Fibroblast of the conjunctiva (primary cell): ENCODE data around the gene ZNF154.
"Not testable (repeated sequence)": the region's sequence is repeated elsewhere in the genome, so short reads cannot be mapped to it uniquely, and the experiment has no call there.

Experiments
- DNase-seq: peaks from one replicate; pipeline ENCODE4 v3.0.0-alpha.2; 2010; ENCODE audit warnings: low read depth

ZNF154 gene

DNA sequence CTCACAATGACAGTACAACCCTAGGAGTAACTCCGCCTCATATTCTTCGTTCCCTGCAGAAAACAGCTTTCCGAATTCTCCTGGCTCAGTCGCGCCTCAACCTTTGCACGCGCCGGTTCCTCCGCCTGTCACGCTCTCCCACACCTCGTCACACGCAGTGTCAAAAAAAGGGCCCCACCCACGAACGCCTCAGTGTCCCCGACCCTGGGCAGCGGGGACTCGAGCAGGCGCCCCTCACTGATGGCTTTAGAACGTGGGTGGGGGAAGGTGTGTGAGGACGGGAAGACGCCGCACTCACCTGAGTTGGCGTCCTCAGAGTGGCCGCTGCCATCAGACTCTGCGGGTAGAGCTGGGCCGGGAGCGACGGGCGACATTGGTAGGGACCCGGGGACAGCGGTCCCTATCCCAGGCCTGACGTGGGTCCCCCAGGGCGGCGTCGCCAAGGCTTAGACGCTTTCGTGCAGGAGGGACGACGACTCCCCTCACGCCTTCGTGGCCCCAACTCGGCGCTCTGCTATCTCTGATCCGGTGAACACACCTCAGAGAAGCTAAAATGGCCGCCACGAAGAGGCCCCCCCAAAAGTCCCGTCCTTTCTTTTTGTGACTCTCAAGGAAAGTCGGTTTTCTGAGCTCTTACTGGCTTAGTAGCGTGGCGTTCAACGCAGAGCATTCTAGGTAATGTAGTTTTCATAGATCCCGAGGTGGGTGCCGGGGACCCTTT is at the start of gene ZNF154:
Gene ZNF154, minus strand, starts transcription at position 564 of the 721 bp plus-strand sequence. Its CDS starts 233 bp downstream, at position 331.
- DNase-seq, result peak; percentile 54

DNA sequence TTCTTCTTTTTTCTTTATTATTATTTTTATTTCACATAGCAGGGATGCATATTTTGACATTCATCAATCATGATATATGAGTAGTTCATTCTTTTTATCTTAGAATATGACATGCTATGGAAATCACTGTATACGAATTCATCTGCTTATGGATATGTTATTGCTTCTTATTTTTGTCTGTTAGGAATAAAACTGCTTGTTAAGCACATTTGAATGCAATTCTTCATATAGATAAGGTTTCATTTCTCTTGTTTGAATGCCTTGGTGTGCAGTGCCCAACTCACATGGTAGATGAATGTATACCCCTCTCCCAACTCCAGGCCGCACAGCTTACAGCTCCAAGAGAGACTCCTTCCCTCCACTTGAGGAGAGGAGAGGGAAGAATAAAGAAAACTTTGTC is 48.9 kb upstream of the ZNF154 start:
- no peak for DNase-seq

DNA sequence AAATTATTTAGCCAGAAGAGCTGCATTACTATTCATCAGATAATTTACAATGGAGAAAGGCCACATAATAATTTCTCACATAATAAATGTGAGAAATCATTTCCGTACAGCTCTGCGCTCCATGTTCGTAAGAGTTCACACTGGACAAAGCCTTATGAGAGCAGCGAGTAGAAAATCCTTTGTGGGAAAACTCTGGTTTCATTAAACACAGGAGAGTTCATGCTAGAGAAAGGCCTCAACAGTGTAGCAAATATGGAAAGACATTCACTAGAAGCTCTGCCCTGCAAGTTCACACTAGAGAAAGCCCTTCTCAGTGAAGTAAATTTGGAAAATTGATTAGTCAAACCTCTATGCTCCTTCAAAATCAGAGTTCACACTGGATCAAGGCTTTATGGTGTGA is 46.0 kb upstream of the ZNF154 start:
- no peak for DNase-seq

DNA sequence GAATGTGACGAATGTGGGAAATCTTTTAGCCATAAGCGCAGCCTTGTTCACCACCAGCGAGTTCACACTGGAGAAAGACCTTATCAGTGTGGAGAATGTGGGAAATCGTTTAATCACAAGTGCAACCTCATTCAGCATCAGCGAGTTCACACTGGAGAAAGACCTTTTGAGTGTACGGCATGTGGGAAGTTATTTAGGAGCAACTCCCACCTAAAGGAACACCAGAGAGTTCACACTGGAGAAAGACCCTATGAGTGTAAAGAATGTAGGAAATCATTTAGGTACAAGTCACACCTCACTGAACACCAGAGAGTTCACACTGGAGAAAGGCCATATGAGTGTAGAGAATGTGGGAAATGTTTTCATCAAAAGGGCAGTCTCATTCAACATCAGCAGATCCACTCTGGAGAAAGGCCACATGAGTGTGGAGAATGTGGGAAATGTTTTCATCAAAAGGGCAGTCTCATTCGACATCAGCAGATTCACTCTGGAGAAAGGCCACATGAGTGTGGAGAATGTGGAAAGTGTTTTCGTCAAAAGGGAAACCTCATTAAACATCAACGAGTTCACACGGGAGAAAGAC is 45.2 kb upstream of the ZNF154 start:
- no peak for DNase-seq

DNA sequence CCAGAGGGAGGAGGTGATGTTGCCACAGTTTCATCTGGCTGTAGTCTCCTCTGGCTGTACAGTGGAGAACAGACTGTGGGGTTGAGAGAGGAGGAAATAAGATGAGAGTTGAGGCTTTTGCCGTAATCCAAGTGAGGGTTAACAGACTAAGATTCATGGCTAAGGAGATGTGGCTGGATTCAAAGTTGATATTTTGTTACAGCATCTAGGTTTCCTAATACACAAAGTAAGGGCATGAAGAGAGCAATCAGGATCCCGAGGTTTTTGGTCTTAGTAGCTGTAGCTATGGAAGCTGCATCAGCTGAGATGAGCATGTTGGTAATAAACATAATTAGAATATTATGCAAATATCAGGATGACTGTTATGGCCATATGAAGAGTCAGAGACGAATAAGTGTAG is 39.0 kb upstream of the ZNF154 start:
- DNase-seq, result no peak

DNA sequence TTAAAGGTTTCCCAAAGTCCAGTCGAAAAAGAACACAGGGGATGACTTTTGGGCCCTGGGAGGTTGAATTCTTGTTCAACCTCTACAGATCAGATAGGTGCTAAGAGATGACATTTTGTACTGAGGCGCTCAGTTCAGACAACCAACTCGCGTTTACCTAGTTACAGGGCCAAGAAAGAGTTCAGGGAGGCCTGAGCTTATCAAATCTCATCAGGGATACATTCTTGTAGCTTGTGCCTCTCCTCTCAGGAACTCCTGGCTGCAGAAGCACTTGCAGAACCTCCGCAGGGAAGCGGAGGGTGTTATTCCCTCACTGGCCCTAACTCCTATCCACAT is 38.4 kb upstream of the ZNF154 start:
- DNase-seq, result no peak

DNA sequence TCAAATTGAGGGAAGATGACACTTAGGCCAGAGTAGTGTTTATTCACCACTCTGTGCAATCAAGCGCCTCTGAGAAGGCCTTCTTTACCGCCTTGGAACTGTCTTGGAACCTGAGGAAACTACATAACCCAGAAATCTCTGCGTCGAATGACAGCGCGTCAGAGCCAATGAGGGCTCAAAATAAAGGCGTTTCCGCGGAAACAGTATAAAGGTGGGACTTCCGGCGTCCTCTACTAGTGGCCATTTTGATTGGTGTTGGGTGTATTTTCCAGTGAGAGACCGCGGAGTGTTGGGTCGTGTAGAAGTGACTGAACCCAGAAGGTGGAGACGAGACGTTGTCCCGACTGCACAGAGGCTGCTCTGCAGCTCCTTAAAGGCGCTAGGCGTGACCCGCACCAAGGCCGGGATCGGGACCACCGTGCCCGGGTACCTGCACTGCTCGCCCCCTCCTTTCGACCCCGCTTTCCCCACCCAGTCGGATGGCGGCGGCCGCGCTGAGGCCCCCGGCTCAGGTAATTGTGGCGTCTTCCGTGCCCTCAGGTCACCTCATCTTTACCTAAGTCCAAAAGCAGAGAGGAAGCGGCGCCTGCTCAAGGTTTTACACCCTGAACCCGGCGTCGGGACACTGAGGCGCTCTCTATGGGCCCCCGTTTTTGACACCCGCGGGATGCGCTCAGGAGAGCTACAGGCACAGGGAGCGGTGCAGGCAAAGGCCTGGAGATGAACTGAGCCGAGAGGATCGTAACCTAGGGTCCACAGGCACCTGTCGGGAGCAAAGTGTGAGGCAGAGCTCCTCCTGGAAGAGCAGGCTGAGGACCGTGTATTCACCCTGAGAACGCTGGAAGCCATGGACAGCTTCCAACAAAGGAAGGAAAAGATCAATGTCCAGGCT is 37.8 kb upstream of the ZNF154 start, which contains the start of gene ZNF776:
Gene ZNF776, plus strand, starts transcription at position 236 of the 892 bp plus-strand sequence. Its CDS starts 244 bp downstream, at position 480.
- DNase-seq, result peak; percentile 75

DNA sequence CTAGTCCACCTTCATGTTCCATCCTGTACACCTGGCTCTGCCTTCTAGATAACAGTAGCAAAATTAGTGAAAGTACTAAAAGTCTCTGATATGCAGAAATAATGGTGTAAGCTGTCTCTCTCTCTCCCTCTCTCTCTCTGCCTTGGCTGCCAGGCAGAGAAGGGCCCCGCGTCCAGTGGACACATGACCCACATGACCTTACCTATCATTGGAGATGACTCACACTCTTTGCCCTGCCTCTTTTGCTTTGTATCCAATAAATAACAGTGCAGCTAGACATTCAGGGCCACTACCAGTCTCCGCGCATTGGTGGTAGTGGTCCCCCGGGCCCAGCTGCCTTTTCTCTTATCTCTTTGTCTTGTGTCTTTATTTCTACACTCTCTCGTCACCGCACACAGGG is 29.8 kb upstream of the ZNF154 start:
- DNase-seq, result not testable (repeated sequence)

DNA sequence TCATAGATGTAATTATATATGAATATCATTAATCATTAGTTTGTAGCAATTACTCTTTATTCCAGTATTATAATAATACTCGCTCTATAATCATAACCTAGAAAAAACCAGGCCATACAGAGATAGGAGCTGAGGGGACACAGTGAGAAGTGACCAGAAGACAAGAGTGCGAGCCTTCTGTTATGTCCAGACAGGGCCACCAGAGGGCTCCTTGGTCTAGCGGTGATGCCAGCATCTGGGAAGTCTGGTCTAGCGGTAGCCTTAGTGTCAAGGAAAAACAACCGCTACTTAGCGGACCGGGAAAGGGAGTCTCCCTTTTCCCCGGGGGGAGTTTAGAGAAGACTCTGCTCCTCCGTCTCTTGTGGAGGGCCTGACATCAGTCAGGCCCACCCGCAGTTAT is 29.3 kb upstream of the ZNF154 start:
- DNase-seq, result peak; percentile 22

DNA sequence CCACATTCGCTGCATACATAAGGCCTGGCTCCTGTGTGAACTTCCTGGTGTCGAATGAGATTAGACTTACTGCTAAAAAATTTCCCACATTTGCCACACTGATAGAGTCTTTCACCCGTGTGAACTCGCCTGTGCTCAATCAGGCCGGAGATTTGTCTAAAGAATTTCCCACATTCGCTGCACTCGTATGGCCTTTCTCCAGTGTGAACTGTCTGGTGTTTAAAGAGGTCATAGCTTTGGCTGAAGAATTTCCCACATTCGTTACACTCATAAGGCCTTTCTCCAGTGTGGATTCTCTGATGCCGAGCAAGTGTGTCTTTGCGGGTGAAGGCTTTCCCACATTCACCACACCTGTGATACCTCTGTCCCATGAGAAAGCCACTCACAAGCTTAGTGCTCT is 11.9 kb upstream of the ZNF154 start:
- DNase-seq, result no peak

DNA sequence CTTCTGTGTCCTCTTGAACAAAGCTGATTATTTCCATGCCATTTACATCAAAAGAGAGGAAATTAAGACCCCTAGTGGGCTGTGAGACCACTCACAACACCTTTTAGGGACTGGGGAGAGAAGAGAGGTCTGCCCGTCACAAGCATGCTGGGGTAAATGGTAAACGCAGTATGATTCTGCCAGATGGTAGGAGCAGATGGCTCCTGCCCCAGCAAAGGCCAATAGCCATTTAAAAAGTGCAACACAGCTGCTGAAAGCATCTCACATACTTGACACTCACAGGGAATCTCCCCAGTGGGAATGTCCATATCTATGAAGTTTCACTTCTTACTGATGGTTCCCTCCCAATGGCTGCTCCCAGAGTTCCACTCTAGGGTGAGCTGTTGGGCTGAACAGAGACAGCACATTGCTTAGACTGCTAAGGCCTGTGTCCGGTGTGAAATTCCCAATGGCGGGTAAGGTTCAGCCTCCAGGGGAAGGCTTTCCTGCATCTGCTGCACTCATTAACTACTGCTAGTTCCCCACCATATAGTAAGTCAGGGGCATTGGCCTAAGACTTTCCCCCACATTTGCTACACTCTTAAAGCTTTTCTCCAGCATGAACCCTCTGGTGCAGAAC is 11.0 kb upstream of the ZNF154 start:
- DNase-seq, result no peak

DNA sequence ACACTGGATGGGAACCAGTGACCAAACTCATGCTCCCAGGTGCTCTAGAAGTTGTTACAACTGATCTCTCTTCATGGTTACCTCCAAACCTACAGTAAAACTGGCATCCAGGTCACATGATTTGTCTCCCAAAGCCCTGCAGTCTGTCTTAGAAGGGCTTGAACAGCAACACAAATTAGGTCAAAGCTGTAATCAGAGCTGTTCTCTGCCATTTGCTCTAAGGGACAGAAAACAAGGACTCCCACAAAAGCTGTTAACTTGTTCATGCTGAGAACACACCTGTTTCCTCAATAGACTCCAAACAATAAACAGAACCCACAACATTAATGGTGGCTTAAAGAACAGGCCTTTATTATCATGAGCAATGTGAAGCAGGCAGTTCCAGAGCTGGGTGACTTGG is 10.4 kb upstream of the ZNF154 start:
- no peak for DNase-seq

DNA sequence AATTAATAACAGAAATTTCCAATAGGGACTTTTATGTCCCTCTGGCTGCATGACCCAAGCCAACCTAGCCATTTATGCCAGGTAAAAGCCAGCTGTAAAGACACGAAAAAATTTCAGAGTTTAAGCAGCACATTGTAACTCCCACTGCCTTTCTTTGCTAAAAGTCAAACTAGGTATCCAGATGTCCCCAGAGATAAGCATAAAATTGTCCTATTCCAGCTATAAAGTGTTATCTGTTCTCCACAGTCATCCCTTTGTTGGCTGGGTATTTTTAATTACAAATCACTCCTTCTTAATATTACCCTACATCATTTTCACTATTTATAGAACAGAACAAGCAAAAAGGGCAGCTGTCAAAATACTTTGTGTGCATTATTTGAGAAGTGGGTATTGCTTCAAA is 3.2 kb upstream of the ZNF154 start:
- no peak for DNase-seq

DNA sequence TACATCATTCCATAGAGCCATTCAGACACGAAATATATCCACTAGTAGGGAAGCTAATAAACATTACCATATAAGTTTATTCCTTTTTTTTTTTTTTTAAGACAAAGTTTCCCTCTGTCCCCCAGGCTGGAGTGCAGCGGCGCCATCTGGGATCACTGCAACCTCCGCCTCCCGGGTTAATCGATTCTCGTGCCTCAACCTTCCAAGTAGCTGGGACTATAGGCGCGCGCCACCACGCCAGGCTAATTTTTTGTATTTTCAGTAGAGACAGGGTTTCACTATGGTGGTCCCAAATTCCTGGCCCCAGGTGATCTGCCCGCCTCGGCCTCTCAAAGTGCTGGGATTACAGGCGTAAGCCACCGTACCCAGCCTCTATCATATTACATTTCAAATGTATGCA is 612 bp upstream of the ZNF154 start:
- no peak for DNase-seq

DNA sequence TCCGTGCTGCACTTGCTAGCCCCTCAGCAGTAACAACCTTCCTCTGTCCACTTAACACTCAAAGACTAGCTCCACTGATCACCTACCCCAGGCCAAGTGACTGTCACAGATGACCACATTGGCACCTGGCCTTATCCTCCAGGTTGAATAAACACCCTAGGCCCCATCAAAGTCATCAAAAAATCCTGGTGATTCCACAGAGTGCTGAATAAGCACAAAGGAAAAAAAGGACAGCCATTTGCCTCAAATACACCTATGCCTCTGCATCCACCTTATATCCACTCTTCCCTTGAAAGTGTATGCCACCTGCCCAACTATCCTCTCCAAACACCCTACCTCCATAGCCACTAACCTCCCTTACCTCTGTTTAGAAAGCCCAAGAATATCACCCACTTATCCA is 2.7 kb downstream of the ZNF154 start:
- DNase-seq, result no peak

DNA sequence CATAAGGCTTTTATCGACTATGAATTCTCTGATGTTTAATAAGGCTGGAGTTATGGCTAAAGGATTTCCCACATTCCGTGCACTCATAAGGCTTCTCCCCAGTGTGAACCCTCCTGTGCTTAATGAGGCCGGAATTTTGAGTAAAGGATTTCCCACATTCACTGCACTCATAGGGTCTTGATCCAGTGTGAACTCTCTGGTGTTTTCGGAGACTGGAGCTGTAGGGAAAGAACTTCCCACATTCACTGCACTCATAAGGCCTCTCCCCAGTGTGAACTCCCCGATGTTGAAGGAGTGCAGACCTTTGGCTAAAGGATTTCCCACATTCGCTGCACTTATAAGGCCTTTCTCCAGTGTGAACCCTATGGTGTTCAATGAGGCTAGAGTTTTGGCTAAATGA is 7.4 kb downstream of the ZNF154 start:
- DNase-seq, result no peak

DNA sequence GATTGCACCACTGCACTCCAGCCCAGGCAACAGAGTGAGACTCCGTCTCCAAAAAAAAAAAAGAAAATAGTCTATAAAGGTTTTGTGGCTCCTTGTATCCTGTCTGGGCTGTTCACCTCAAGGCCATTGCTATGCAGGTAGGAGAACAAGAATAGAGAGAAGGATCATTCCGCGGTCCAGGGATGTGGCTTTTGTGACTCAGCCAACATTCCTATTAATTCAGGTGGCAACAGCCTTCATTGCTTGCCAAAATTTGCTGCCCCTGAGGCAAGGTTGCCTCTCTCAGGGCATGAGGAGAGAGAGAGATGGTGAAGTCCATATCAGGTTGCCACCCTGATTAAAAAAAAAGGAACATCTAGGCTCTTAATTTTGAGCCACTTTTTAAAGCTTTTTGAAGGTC is 19.3 kb downstream of the ZNF154 start:
- no peak for DNase-seq

DNA sequence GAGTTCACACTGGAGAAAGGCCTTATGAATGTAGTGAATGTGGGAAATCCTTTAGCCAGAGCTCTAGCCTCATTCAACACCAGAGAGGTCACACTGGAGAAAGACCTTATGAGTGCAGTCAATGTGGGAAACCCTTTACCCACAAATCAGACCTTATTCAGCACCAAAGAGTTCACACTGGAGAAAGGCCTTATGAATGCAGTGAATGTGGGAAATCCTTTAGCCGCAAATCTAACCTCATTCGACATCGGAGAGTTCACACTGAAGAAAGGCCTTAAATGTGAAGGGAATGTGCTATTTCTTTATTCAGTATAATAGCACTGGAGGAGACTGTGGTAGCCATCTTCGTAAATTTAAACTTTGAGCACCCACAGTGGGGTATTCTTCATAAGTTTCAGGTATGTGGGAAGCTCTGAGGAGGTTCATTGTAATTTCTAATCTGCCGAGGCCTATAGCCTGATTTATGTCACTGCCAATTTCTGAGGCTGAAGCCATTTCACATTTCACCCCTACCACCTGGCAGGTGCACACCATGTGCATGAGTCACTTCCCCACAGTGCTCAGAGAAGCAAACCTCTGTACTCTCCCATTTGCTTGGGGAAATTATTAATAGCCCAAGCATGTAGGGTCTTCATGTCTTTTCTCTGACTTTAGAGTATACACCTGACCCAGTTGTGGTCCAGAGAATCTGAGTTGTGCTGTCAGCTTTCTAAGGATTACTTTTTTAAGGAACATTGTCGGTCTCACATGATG is 20.8 kb downstream of the ZNF154 start:
- no peak for DNase-seq

DNA sequence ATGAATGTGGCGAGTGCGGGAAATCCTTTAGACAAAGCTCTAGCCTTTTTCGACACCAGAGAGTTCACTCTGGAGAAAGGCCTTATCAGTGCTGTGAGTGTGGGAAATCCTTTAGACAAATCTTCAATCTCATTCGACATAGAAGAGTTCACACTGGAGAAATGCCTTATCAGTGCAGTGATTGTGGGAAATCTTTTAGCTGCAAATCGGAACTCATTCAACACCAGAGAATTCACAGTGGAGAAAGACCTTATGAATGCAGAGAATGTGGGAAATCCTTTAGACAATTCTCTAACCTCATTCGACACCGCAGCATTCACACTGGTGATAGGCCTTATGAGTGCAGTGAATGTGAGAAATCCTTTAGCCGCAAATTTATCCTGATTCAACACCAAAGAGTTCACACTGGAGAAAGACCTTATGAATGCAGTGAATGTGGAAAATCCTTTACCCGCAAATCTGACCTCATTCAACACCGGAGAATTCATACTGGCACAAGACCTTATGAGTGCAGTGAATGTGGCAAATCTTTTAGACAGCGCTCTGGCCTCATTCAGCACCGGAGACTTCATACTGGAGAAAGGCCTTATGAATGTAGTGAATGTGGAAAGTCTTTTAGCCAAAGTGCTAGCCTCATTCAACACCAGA is 21.5 kb downstream of the ZNF154 start:
- DNase-seq, result no peak

DNA sequence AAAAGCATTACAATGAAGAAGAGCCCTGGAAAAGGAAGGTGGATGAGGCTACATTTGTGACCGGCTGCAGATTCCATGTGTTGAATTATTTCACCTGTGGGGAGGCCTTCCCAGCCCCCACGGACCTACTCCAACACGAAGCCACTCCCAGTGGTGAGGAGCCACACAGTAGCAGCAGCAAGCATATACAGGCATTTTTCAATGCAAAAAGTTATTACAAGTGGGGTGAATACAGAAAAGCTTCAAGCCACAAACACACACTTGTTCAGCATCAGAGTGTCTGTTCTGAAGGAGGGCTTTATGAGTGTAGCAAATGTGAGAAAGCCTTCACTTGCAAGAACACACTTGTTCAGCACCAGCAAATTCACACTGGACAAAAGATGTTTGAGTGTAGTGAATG is 22.3 kb downstream of the ZNF154 start:
- DNase-seq, result no peak

DNA sequence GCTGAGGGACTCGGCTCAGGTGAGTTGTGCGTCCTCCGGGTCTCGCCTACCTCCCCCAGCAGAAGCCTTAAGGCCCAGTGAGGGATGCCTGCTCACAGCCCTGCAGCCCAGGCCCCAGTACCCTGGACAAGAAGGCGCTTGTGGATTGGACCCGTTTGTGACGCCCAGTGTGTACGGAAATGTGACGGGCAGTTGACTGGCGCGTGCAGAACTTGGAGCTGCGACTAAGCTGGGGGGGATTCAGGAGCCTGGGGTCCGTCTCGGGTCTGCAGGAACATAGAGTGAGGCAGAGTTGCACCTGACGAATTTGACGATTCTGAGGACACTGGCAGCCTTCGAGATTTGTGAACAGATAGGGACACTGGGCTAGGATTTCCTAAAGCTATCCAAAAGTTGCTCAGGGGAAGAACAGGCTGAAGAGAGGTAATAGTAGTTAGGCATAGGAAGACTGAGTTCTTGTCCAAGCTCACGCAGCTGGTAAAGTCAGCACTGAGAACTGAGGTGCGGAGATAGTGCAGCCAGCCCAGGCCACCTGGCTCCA is 26.7 kb downstream of the ZNF154 start:
- DNase-seq, result no peak
